ENCODE measurements around the gene UBXN10. TPM values are rescaled to one million over a fixed set of nuclear protein-coding genes. Genes with fewer than 3 reads are reported as not detected.

Gene UBXN10
- total RNA-seq, 2 experiments from 2014 or later, result 0.42 to 0.50 TPM

DNA sequence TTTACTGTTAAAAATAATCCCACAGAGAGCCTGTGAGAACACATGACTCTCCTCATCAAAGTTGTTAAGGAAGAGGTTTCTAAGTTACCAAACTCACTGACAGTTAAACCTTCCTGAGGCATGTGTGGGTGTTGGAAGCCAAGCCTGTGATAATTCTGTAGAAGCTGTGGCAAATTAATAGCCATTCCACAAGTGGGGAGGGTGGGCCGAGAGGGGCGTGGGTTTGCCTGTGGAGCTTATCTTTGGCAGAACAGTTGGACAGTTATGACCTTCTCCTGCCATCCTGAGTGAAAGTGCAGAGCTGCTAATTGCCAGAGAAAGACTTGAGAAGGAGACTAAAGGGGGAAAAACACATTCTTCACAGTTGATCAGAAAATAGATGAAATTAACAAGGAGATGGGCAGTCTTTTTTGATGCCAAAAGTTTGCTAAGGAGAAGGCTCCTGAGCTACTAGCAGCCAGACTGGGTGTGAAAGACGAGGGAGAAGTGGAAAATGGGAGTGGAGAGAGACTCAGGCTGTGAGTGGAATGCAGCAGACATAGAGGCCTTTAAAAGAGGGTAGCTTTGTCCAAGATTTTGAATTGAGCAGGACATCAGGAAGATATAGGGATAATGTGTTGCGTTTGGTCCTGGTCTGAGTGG, 2.0 kb downstream of the UBXN10 start:
- TF ChIP-seq CTCF (conservative IDR thresholded peaks at IDR 0.05; ENCODE audit: low read length) (no peak), EZH2phosphoT487 (IDR thresholded peaks at IDR 0.05; ENCODE audit: borderline replicate concordance, low read depth, low read length) (no peak)
- H4K20me1 ChIP-seq (ENCODE audit: insufficient read depth, low read length), result no peaks in the 10 kb centered on the region
- intact Hi-C loops (cut with micrococcal nuclease; ENCODE audit: unreplicated experiment), result no loop called here
- no peaks in the 10 kb centered on the region for H3K79me2 ChIP-seq (ENCODE audit: insufficient read depth, low read depth, low read length)
- H3K27ac ChIP-seq (ENCODE audit: low read depth, low read length, poor library complexity, severe bottlenecking), result no peak overlapping the region
- H3K4me2 ChIP-seq (ENCODE audit: low read length), result peak overlapping the region; percentile 4; the same call in 1 of the 2 replicates
- DNase-seq (ENCODE audit: low spot score), result no peak
- H3K4me3 ChIP-seq (ENCODE audit: low read depth, low read length, poor library complexity, severe bottlenecking), result no peak overlapping the region
- POLR2A ChIA-PET, result interaction anchor here (0.8 to 1.0 kb wide), 3 partner anchors 8 to 17 kb away, joined by 3 to 4 read pairs (median 3); no protein-coding TSS in a partner anchor
- CTCF ChIA-PET (ENCODE audit: unreplicated experiment), result no interaction called here
- H3K36me3 ChIP-seq (ENCODE audit: insufficient read depth, low read length), result no peaks in the 10 kb centered on the region
- no peaks in the 10 kb centered on the region for H3K9me3 ChIP-seq (ENCODE audit: low read length)
- no TSS peak for BruUV-seq (replicated peaks)
- no peaks in the 10 kb centered on the region for H3K9me2 ChIP-seq (ENCODE audit: insufficient read depth, low read length)
- H3K4me1 ChIP-seq (ENCODE audit: insufficient read depth, low read length, poor library complexity, severe bottlenecking), result peaks cover 61% of the 10 kb centered on the region
- H2AFZ ChIP-seq (ENCODE audit: low read length), result no peak overlapping the region

- Histone ChIP-seq H3K36me3 (ENCODE audit: insufficient read depth, low read length) (no peaks in the 10 kb centered on the region), H4K20me1 (ENCODE audit: insufficient read depth, low read length) (no peaks in the 10 kb centered on the region), H3K4me2 (ENCODE audit: low read length) (peak overlapping the region; percentile 4; the same call in 1 of the 2 replicates), H3K9me2 (ENCODE audit: insufficient read depth, low read length) (no peaks in the 10 kb centered on the region), H3K4me3 (ENCODE audit: low read depth, low read length, poor library complexity, severe bottlenecking) (no peak overlapping the region), H3K4me1 (ENCODE audit: insufficient read depth, low read length, poor library complexity, severe bottlenecking) (peaks cover 61% of the 10 kb centered on the region), H3K9me3 (ENCODE audit: low read length) (no peaks in the 10 kb centered on the region), H3K79me2 (ENCODE audit: insufficient read depth, low read depth, low read length) (no peaks in the 10 kb centered on the region), H2AFZ (ENCODE audit: low read length) (no peak overlapping the region), H3K27ac (ENCODE audit: low read depth, low read length, poor library complexity, severe bottlenecking) (no peak overlapping the region)
- ChIA-PET POLR2A (interaction anchor here (1.0 kb wide), 2 partner anchors 9 to 17 kb away, joined by 3 read pairs; no protein-coding TSS in a partner anchor), CTCF (ENCODE audit: unreplicated experiment) (no interaction called here)
- TF ChIP-seq CTCF (conservative IDR thresholded peaks at IDR 0.05; ENCODE audit: low read length), result no peak
- TF ChIP-seq EZH2phosphoT487 (IDR thresholded peaks at IDR 0.05; ENCODE audit: borderline replicate concordance, low read depth, low read length), result no peak
- no peak for DNase-seq (ENCODE audit: low spot score)
- intact Hi-C loops (cut with micrococcal nuclease; ENCODE audit: unreplicated experiment), result no loop called here
- no TSS peak for BruUV-seq (replicated peaks)
Measured at GRCh38 chr1:20188455-20188817, 2.5 kb downstream of the UBXN10 start.

GRCh38 chr1:20189664-20190063, 3.8 kb downstream of the UBXN10 start:
- no peaks in the 10 kb centered on the region for H3K36me3 ChIP-seq (ENCODE audit: insufficient read depth, low read length)
- H3K27ac ChIP-seq (ENCODE audit: low read depth, low read length, poor library complexity, severe bottlenecking), result no peak overlapping the region
- H3K9me2 ChIP-seq (ENCODE audit: insufficient read depth, low read length), result no peaks in the 10 kb centered on the region
- intact Hi-C loops (cut with micrococcal nuclease; ENCODE audit: unreplicated experiment), result no loop called here
- no peaks in the 10 kb centered on the region for H3K79me2 ChIP-seq (ENCODE audit: insufficient read depth, low read depth, low read length)
- H3K9me3 ChIP-seq (ENCODE audit: low read length), result no peaks in the 10 kb centered on the region
- no peak overlapping the region for H3K4me2 ChIP-seq (ENCODE audit: low read length)
- ChIA-PET CTCF (ENCODE audit: unreplicated experiment) (no interaction called here), POLR2A (interaction anchor here (0.6 kb wide), 1 partner anchor 18 kb away, joined by 4 read pairs; no protein-coding TSS in a partner anchor)
- TF ChIP-seq EZH2phosphoT487 (IDR thresholded peaks at IDR 0.05; ENCODE audit: borderline replicate concordance, low read depth, low read length) (no peak), CTCF (conservative IDR thresholded peaks at IDR 0.05; ENCODE audit: low read length) (no peak)
- no TSS peak for BruUV-seq (replicated peaks)
- no peak overlapping the region for H3K4me3 ChIP-seq (ENCODE audit: low read depth, low read length, poor library complexity, severe bottlenecking)
- H2AFZ ChIP-seq (ENCODE audit: low read length), result no peak overlapping the region
- peaks cover 64% of the 10 kb centered on the region for H3K4me1 ChIP-seq (ENCODE audit: insufficient read depth, low read length, poor library complexity, severe bottlenecking)
- no peak for DNase-seq (ENCODE audit: low spot score)
- no peaks in the 10 kb centered on the region for H4K20me1 ChIP-seq (ENCODE audit: insufficient read depth, low read length)
